Astrocyte (in vitro differentiated cells and primary cell): ENCODE data around the gene PPP1R14D. TPM values are rescaled to one million over a fixed set of nuclear protein-coding genes. Genes with fewer than 3 reads are reported as not detected.

Source experiments
- DNase-seq: peaks from one replicate; pipeline ENCODE4 v3.0.0-alpha.2; 2010; ENCODE audit warnings: low read depth
- FAIRE-seq: peaks from 2 replicates; lab custom pipeline; 2011; peaks lifted over from hg19 to GRCh38; lab: Jason Lieb, UNC
- H2AFZ ChIP-seq: 2 replicates; pipeline ENCODE4 v1.6.0; 2012; ENCODE audit warnings: low read depth, low read length, inconsistent platforms
- H3K27ac ChIP-seq: 2 replicates; pipeline ENCODE4 v1.5.1; 2011; ENCODE audit warnings: low read depth, low read length, inconsistent platforms
- H3K27me3 ChIP-seq: 2 replicates; pipeline ENCODE4 v1.6.0; 2011; ENCODE audit warnings: low read length, inconsistent platforms; ENCODE audit not compliant: insufficient read depth
- H3K36me3 ChIP-seq: 2 replicates; pipeline ENCODE4 v1.5.1; 2011; ENCODE audit warnings: low read length, inconsistent platforms; ENCODE audit not compliant: insufficient read depth
- H3K4me1 ChIP-seq: 2 replicates; pipeline ENCODE4 v1.5.1; 2011; ENCODE audit warnings: low read length, inconsistent platforms; ENCODE audit not compliant: insufficient read depth
- H3K4me2 ChIP-seq: 2 replicates; pipeline ENCODE4 v1.6.0; 2012; ENCODE audit warnings: low read length, inconsistent platforms
- H3K4me3 ChIP-seq: 2 replicates; pipeline ENCODE4 v1.5.1; 2011; ENCODE audit warnings: low read depth, mild to moderate bottlenecking, low read length, inconsistent platforms; ENCODE audit not compliant: insufficient read depth
- H3K79me2 ChIP-seq: 2 replicates; pipeline ENCODE4 v1.6.0; 2012; ENCODE audit warnings: mild to moderate bottlenecking, low read length, inconsistent platforms; ENCODE audit not compliant: insufficient read depth
- H3K9ac ChIP-seq: 2 replicates; pipeline ENCODE4 v1.6.0; 2012; ENCODE audit warnings: mild to moderate bottlenecking, low read length, inconsistent platforms
- H3K9me3 ChIP-seq: 2 replicates; pipeline ENCODE4 v1.5.1; 2012; ENCODE audit warnings: low read depth, mild to moderate bottlenecking, low read length, inconsistent platforms; ENCODE audit not compliant: insufficient read depth
- H4K20me1 ChIP-seq: 2 replicates; pipeline ENCODE4 v1.6.0; 2012; ENCODE audit warnings: low read length, inconsistent platforms; ENCODE audit not compliant: insufficient read depth
- H3K27ac Mint-ChIP-seq: one replicate; pipeline ENCODE4 v1.8.0; 2021; ENCODE audit warnings: mild to moderate bottlenecking, mixed read lengths; ENCODE audit not compliant: unreplicated experiment
- H3K27me3 Mint-ChIP-seq: one replicate; pipeline ENCODE4 v1.8.0; 2021; ENCODE audit warnings: low read depth, mixed read lengths; ENCODE audit not compliant: unreplicated experiment
- H3K36me3 Mint-ChIP-seq: one replicate; pipeline ENCODE4 v1.8.0; 2021; ENCODE audit warnings: low read depth, mixed read lengths; ENCODE audit not compliant: unreplicated experiment
- H3K4me1 Mint-ChIP-seq: one replicate; pipeline ENCODE4 v1.8.0; 2021; ENCODE audit warnings: low read depth, mixed read lengths; ENCODE audit not compliant: unreplicated experiment
- H3K4me3 Mint-ChIP-seq: one replicate; pipeline ENCODE4 v1.8.0; 2021; ENCODE audit warnings: mild to moderate bottlenecking, moderate library complexity, mixed read lengths; ENCODE audit not compliant: unreplicated experiment
- H3K9me3 Mint-ChIP-seq: one replicate; pipeline ENCODE4 v1.8.0; 2021; ENCODE audit warnings: mild to moderate bottlenecking, mixed read lengths; ENCODE audit not compliant: unreplicated experiment
- EZH2 ChIP-seq: IDR thresholded peaks from 2 replicates; pipeline ENCODE4 v1.6.1; 2012; ENCODE audit warnings: mild to moderate bottlenecking, low read length, inconsistent platforms; ENCODE audit not compliant: insufficient read depth
- total RNA-seq: library from RNA; stranded (reverse); gene quantifications from 2 replicates; pipeline ENCODE4 v1.2.1, GENCODE V29; 2021
- TF ChIP-seq, protein P1 (sequence below): IDR thresholded peaks from 2 replicates; pipeline ENCODE4 v1.5.1; 2011; ENCODE audit warnings: low read depth, mild to moderate bottlenecking, inconsistent platforms, low read length, moderate library complexity; ENCODE audit not compliant: insufficient read depth

PPP1R14D gene
- total RNA-seq, 1 donor from 2014 or later = not detected

DNA sequence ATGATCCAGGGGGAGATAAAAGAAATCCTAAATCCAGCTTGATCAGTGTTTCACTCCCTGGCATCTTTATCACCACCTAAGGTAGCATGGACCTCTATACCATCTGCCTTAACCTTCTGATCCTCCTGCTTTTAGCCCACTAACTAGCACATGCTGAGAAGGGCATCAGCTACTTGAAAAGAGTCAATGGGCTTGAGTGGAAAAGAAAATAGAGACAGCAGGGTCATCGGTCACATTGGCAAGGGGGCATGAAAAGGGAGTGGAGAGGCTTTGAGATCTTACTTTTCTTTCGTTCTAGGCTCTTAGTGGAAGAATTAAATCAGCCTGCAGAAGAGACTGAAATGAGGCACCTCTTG is 21.9 kb downstream of the PPP1R14D start:
- peak overlapping the region; percentile 88 for H3K4me2 ChIP-seq
- DNase-seq (no peak), FAIRE-seq (no peak)
- no peaks in the 10 kb centered on the region for H3K36me3 Mint-ChIP-seq
- H3K79me2 ChIP-seq = peaks cover 55% of the 10 kb centered on the region
- H3K36me3 ChIP-seq = peaks cover 4% of the 10 kb centered on the region
- peaks cover 14% of the 10 kb centered on the region for H3K4me1 ChIP-seq
- H3K4me1 Mint-ChIP-seq = peaks cover 8% of the 10 kb centered on the region
- H3K9ac ChIP-seq = peak overlapping the region; percentile 93
- H3K27me3 ChIP-seq = no peaks in the 10 kb centered on the region
- H3K27me3 Mint-ChIP-seq = no peaks in the 10 kb centered on the region
- H3K9me3 Mint-ChIP-seq = no peaks in the 10 kb centered on the region
- peak overlapping the region; percentile 97 for H3K4me3 ChIP-seq
- peak overlapping the region; percentile 92 for H3K4me3 Mint-ChIP-seq
- peaks cover 19% of the 10 kb centered on the region for H4K20me1 ChIP-seq
- H3K27ac ChIP-seq = peak overlapping the region; percentile 79
- TF ChIP-seq, protein P1, sequence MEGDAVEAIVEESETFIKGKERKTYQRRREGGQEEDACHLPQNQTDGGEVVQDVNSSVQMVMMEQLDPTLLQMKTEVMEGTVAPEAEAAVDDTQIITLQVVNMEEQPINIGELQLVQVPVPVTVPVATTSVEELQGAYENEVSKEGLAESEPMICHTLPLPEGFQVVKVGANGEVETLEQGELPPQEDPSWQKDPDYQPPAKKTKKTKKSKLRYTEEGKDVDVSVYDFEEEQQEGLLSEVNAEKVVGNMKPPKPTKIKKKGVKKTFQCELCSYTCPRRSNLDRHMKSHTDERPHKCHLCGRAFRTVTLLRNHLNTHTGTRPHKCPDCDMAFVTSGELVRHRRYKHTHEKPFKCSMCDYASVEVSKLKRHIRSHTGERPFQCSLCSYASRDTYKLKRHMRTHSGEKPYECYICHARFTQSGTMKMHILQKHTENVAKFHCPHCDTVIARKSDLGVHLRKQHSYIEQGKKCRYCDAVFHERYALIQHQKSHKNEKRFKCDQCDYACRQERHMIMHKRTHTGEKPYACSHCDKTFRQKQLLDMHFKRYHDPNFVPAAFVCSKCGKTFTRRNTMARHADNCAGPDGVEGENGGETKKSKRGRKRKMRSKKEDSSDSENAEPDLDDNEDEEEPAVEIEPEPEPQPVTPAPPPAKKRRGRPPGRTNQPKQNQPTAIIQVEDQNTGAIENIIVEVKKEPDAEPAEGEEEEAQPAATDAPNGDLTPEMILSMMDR = no peak
- TF ChIP-seq EZH2 = no peak
- H3K9me3 ChIP-seq = no peaks in the 10 kb centered on the region
- H3K27ac Mint-ChIP-seq = peak overlapping the region; percentile 84
- peak overlapping the region; percentile 99 for H2AFZ ChIP-seq

DNA sequence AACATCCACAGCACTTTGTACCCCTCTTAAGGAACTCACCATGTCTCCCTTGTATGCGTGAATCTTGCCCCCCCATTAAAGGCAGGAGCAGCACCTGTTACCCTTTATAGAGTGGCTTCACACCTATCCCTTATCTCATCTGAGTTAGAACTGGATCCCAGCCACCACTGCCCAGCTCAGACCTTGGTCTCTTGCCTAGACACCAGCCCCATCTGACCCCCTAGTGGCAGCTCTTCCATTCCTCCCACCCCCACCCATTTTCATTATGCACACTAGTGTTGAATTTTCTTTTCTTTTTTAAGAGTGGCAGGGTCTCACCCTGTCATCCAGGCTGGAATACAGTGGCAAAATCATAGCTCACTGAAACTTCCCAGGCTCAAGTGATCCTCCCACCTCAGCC is 24.8 kb downstream of the PPP1R14D start:
- H3K4me2 ChIP-seq = no peak overlapping the region
- H3K79me2 ChIP-seq = peaks cover 59% of the 10 kb centered on the region
- no peaks in the 10 kb centered on the region for H3K27me3 ChIP-seq
- H3K4me3 Mint-ChIP-seq = no peak overlapping the region
- TF ChIP-seq, protein P1 = no peak
- TF ChIP-seq EZH2 = no peak
- peaks cover 8% of the 10 kb centered on the region for H3K4me1 Mint-ChIP-seq
- H4K20me1 ChIP-seq = peaks cover 19% of the 10 kb centered on the region
- no peak overlapping the region for H3K4me3 ChIP-seq
- H3K27ac ChIP-seq = no peak overlapping the region
- no peaks in the 10 kb centered on the region for H3K9me3 Mint-ChIP-seq
- peaks cover 14% of the 10 kb centered on the region for H3K4me1 ChIP-seq
- H2AFZ ChIP-seq = no peak overlapping the region
- no peaks in the 10 kb centered on the region for H3K9me3 ChIP-seq
- DNase-seq = no peak
- peaks cover 1% of the 10 kb centered on the region for H3K36me3 Mint-ChIP-seq
- H3K27ac Mint-ChIP-seq = no peak overlapping the region
- FAIRE-seq = no peak
- no peak overlapping the region for H3K9ac ChIP-seq
- H3K36me3 ChIP-seq = no peaks in the 10 kb centered on the region
- H3K27me3 Mint-ChIP-seq = no peaks in the 10 kb centered on the region

DNA sequence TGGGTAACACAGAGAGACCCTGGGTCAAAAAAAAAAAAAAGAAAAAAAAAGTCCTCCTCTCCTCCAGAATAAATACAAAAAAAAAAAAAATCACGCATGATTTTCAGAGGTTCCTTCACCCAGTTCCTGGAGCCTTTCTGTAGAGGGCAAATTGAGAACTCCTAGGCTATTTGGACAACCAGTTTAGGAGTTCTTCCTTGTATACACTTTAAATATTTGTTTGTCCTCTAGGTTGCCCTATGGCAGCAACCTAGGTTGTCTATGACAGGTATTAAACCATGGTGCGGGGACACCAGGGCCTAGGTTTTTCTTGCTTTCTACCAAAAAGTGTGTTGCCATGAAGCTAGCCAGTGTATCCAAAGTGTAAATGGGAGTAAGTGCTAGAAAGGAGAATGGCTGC is 25.4 kb downstream of the PPP1R14D start:
- no peak overlapping the region for H3K27ac Mint-ChIP-seq
- H3K79me2 ChIP-seq = peaks cover 53% of the 10 kb centered on the region
- no peak overlapping the region for H2AFZ ChIP-seq
- DNase-seq (no peak), FAIRE-seq (no peak)
- H3K27me3 Mint-ChIP-seq = no peaks in the 10 kb centered on the region
- H3K36me3 ChIP-seq = no peaks in the 10 kb centered on the region
- H3K27me3 ChIP-seq = no peaks in the 10 kb centered on the region
- TF ChIP-seq EZH2 = no peak
- TF ChIP-seq, protein P1 = no peak
- no peak overlapping the region for H3K4me3 ChIP-seq
- no peaks in the 10 kb centered on the region for H3K9me3 Mint-ChIP-seq
- no peak overlapping the region for H3K4me2 ChIP-seq
- peaks cover 24% of the 10 kb centered on the region for H4K20me1 ChIP-seq
- H3K9me3 ChIP-seq = no peaks in the 10 kb centered on the region
- no peak overlapping the region for H3K9ac ChIP-seq
- peaks cover 8% of the 10 kb centered on the region for H3K4me1 Mint-ChIP-seq
- H3K27ac ChIP-seq = no peak overlapping the region
- H3K4me1 ChIP-seq = peaks cover 8% of the 10 kb centered on the region
- no peak overlapping the region for H3K4me3 Mint-ChIP-seq
- peaks cover 6% of the 10 kb centered on the region for H3K36me3 Mint-ChIP-seq
